HEK293 (cell line): Measurements from ENCODE around the gene OR4B1.

ENCODE experiments used
- CTCF ChIA-PET: fragments of 350-600 bp; formaldehyde crosslinking; extraction: SDS; loops from one replicate; lab custom pipeline; 2021; ENCODE audit warnings: antibody characterized with exemption; lab: Yijun Ruan, JAX
- POLR2A ChIA-PET: fragments of 300-600 bp; formaldehyde crosslinking; extraction: SDS; loops from one replicate; lab custom pipeline; 2020; ENCODE audit warnings: antibody characterized with exemption, inconsistent platforms; lab: Yijun Ruan, JAX
- H3K27ac ChIP-seq: fragments of 200-500 bp; sonication (Bioruptor generic); 2 replicates; pipeline ENCODE4 v1.5.1; 2014; ENCODE audit warnings: low read depth, low read length, control low read depth, inconsistent platforms; ENCODE audit errors: extremely low read depth
- H3K36me3 ChIP-seq, 2 experiments: fragments of 200-500 bp in 1 of 2; sonication (Bioruptor generic) in 1 of 2; 1 replicate in 1 of 2; 2 replicates in 1 of 2; pipeline ENCODE4 v1.5.1; 2014 to 2017; ENCODE audit warnings: inconsistent platforms in 2 of 2, low read length in 2 of 2; ENCODE audit not compliant: control insufficient read depth in 2 of 2, insufficient read depth in 1 of 2
- H3K4me1 ChIP-seq: fragments of 200-500 bp; sonication (Bioruptor generic); 2 replicates; pipeline ENCODE4 v1.5.1; 2014; ENCODE audit warnings: mild to moderate bottlenecking, low read length, inconsistent platforms; ENCODE audit not compliant: control insufficient read depth, insufficient read depth
- H3K4me3 ChIP-seq: 2 replicates; pipeline ENCODE4 v1.5.1; 2011; ENCODE audit warnings: low read depth, mild to moderate bottlenecking, control low read depth, low read length, moderate library complexity
- H3K9me3 ChIP-seq: fragments of 200-500 bp; sonication (Bioruptor generic); 2 replicates; pipeline ENCODE4 v1.5.1; 2014; ENCODE audit warnings: low read depth, low read length, inconsistent platforms; ENCODE audit not compliant: control insufficient read depth, insufficient read depth
- IKZF3 ChIP-seq: fragments of 450-650 bp; IDR thresholded peaks from 2 replicates; pipeline ENCODE4 v1.5.0; 2018; ENCODE audit warnings: missing biosample characterization, mild to moderate bottlenecking, missing genetic modification characterization, moderate library complexity
- KLF9 ChIP-seq: fragments of 450-650 bp; formaldehyde crosslinking; IDR thresholded peaks from 2 replicates; pipeline ENCODE4 v1.5.1; 2016; ENCODE audit warnings: missing biosample characterization, missing genetic modification characterization, low read depth
- MEIS1 ChIP-seq: sonication (generic); formaldehyde crosslinking; IDR thresholded peaks from 2 replicates; pipeline ENCODE4 v1.8.1; 2022; ENCODE audit warnings: missing genetic modification reagents, mild to moderate bottlenecking, borderline replicate concordance
- OSR2 ChIP-seq: fragments of 450-650 bp; formaldehyde crosslinking; IDR thresholded peaks from 2 replicates; pipeline ENCODE4 v1.5.1; 2016; ENCODE audit warnings: missing biosample characterization, missing genetic modification characterization
- YY1 ChIP-seq: fragments of 450-650 bp; formaldehyde crosslinking; IDR thresholded peaks from 2 replicates; pipeline ENCODE4 v1.5.1; 2018; ENCODE audit warnings: missing biosample characterization, missing genetic modification characterization
- ZBTB17 ChIP-seq: fragments of 450-650 bp; formaldehyde crosslinking; IDR thresholded peaks from 2 replicates; pipeline ENCODE4 v1.5.1; 2016; ENCODE audit warnings: missing biosample characterization, missing genetic modification characterization
- ZBTB20 ChIP-seq: fragments of 450-650 bp; formaldehyde crosslinking; IDR thresholded peaks from 2 replicates; pipeline ENCODE4 v1.5.1; 2016; ENCODE audit warnings: missing biosample characterization, missing genetic modification characterization
- ZBTB21 ChIP-seq: fragments of 450-650 bp; formaldehyde crosslinking; IDR thresholded peaks from 2 replicates; pipeline ENCODE4 v1.5.1; 2017; ENCODE audit warnings: missing biosample characterization, missing genetic modification characterization
- ZFP69B ChIP-seq: fragments of 450-650 bp; formaldehyde crosslinking; IDR thresholded peaks from 2 replicates; pipeline ENCODE4 v1.5.1; 2016; ENCODE audit warnings: missing biosample characterization, missing genetic modification characterization
- ZNF132 ChIP-seq: fragments of 450-650 bp; formaldehyde crosslinking; IDR thresholded peaks from 2 replicates; pipeline ENCODE4 v1.5.1; 2017; ENCODE audit warnings: missing biosample characterization, missing genetic modification characterization, borderline replicate concordance
- ZNF138 ChIP-seq: fragments of 450-650 bp; formaldehyde crosslinking; IDR thresholded peaks from 2 replicates; pipeline ENCODE4 v1.5.1; 2016; ENCODE audit warnings: missing biosample characterization, missing genetic modification characterization, borderline replicate concordance
- ZNF140 ChIP-seq: fragments of 450-650 bp; formaldehyde crosslinking; IDR thresholded peaks from 2 replicates; pipeline ENCODE4 v1.5.1; 2016; ENCODE audit warnings: missing biosample characterization, missing genetic modification characterization
- ZNF157 ChIP-seq: fragments of 450-650 bp; formaldehyde crosslinking; IDR thresholded peaks from 2 replicates; pipeline ENCODE4 v1.5.1; 2016; ENCODE audit warnings: missing biosample characterization, missing genetic modification characterization
- ZNF2 ChIP-seq: fragments of 450-650 bp; formaldehyde crosslinking; IDR thresholded peaks from 2 replicates; pipeline ENCODE4 v1.5.1; 2016; ENCODE audit warnings: missing biosample characterization, missing genetic modification characterization
- ZNF211 ChIP-seq: fragments of 450-650 bp; formaldehyde crosslinking; IDR thresholded peaks from 2 replicates; pipeline ENCODE4 v1.5.1; 2016; ENCODE audit warnings: low read depth, missing biosample characterization, missing genetic modification characterization
- ZNF248 ChIP-seq: fragments of 450-650 bp; formaldehyde crosslinking; IDR thresholded peaks from 2 replicates; pipeline ENCODE4 v1.5.1; 2017; ENCODE audit warnings: missing biosample characterization, missing genetic modification characterization
- ZNF341 ChIP-seq: fragments of 450-650 bp; formaldehyde crosslinking; IDR thresholded peaks from 2 replicates; pipeline ENCODE4; 2016; ENCODE audit warnings: low read depth, missing biosample characterization, missing genetic modification characterization
- ZNF350 ChIP-seq: fragments of 450-650 bp; formaldehyde crosslinking; IDR thresholded peaks from 2 replicates; pipeline ENCODE4 v1.5.0; 2017; ENCODE audit warnings: missing biosample characterization, mild to moderate bottlenecking, missing genetic modification characterization
- ZNF510 ChIP-seq: fragments of 450-650 bp; formaldehyde crosslinking; IDR thresholded peaks from 2 replicates; pipeline ENCODE4 v1.5.1; 2018; ENCODE audit warnings: mild to moderate bottlenecking, missing genetic modification characterization, missing biosample characterization; ENCODE audit not compliant: insufficient replicate concordance
- ZNF521 ChIP-seq: fragments of 450-650 bp; formaldehyde crosslinking; IDR thresholded peaks from 2 replicates; pipeline ENCODE4 v1.5.1; 2017; ENCODE audit warnings: missing biosample characterization, mild to moderate bottlenecking, missing genetic modification characterization
- ZNF548 ChIP-seq: fragments of 450-650 bp; formaldehyde crosslinking; IDR thresholded peaks from 2 replicates; pipeline ENCODE4 v1.5.1; 2016; ENCODE audit warnings: missing biosample characterization, missing genetic modification characterization
- ZNF555 ChIP-seq: fragments of 450-650 bp; formaldehyde crosslinking; conservative IDR thresholded peaks from 2 replicates; pipeline ENCODE4 v1.5.1; 2017; ENCODE audit warnings: missing biosample characterization, mild to moderate bottlenecking, missing genetic modification characterization, inconsistent platforms
- ZNF560 ChIP-seq: fragments of 450-650 bp; formaldehyde crosslinking; IDR thresholded peaks from 2 replicates; pipeline ENCODE4 v1.5.1; 2017; ENCODE audit warnings: missing biosample characterization, missing genetic modification characterization, borderline replicate concordance
- ZNF571 ChIP-seq: fragments of 450-650 bp; formaldehyde crosslinking; IDR thresholded peaks from 2 replicates; pipeline ENCODE4 v1.5.0; 2017; ENCODE audit warnings: missing biosample characterization, missing genetic modification characterization
- ZNF623 ChIP-seq: fragments of 450-650 bp; formaldehyde crosslinking; IDR thresholded peaks from 2 replicates; pipeline ENCODE4 v1.5.1; 2016; ENCODE audit warnings: missing biosample characterization, missing genetic modification characterization
- ZNF624 ChIP-seq: fragments of 450-650 bp; formaldehyde crosslinking; IDR thresholded peaks from 2 replicates; pipeline ENCODE4 v1.5.1; 2017; ENCODE audit warnings: missing biosample characterization, missing genetic modification characterization
- ZNF626 ChIP-seq: fragments of 450-650 bp; sonication (Bioruptor Pico); formaldehyde crosslinking; IDR thresholded peaks from 2 replicates; pipeline ENCODE4 v1.5.1; 2018; ENCODE audit warnings: missing biosample characterization, missing genetic modification characterization, inconsistent platforms
- ZNF658 ChIP-seq: fragments of 450-650 bp; formaldehyde crosslinking; IDR thresholded peaks from 2 replicates; pipeline ENCODE4; 2016; ENCODE audit warnings: missing biosample characterization, missing genetic modification characterization
- ZNF837 ChIP-seq: fragments of 450-650 bp; formaldehyde crosslinking; IDR thresholded peaks from 2 replicates; pipeline ENCODE4 v1.5.1; 2016; ENCODE audit warnings: missing biosample characterization, missing genetic modification characterization
- ZNF843 ChIP-seq: fragments of 450-650 bp; formaldehyde crosslinking; IDR thresholded peaks from 2 replicates; pipeline ENCODE4 v1.5.1; 2016; ENCODE audit warnings: missing biosample characterization, missing genetic modification characterization
- ZSCAN30 ChIP-seq: fragments of 450-650 bp; IDR thresholded peaks from 2 replicates; pipeline ENCODE4 v1.5.1; 2018; ENCODE audit warnings: missing biosample characterization, mild to moderate bottlenecking, missing genetic modification characterization, moderate library complexity
- TF ChIP-seq, protein P1 (sequence below): fragments of 450-650 bp; IDR thresholded peaks from 2 replicates; pipeline ENCODE4 v1.5.1; 2018; ENCODE audit warnings: missing biosample characterization, missing genetic modification characterization
- TF ChIP-seq, protein P2 (sequence below): fragments of 450-650 bp; formaldehyde crosslinking; IDR thresholded peaks from 2 replicates; pipeline ENCODE4 v1.5.1; 2017; ENCODE audit warnings: missing biosample characterization, missing genetic modification characterization

The OR4B1 gene

DNA sequence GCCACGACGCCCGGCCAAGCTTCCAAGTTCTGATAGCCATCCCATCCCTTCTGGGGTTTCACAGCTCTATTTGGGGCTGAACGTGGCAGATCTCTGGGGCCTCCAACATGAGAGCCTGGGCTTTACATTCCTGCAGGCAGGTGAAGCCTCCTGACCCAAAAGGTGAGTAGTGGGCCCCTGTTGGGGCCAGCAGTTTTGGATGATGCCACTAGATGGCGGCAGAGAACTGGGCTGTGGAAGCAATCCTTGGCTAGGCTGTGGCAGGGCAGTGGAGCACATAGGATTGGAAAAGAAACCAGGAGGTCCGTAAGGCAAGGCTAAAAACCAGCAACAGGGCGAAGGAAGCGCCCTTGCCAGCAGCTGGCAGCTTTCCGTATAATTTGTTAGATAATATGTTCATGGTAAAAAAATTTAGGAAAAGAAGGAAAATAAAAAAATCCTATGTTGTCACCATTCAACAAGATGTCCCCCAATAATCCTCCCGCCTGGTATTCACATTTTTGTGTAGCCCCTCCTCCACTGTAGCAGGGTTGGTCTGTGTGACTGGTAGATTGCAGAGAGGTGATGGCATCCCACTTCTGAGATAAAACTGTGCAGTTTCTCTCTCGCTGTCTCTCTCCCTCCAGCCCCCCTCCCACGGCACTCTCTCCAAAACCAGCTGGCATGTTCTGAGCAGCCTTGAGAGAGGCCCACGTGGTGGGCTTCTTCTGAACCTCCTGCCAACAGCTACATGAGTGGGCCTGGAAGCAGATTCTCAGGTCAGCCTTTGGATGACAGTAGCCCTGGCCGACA lies 43.6 kb upstream of the OR4B1 start (continued):
- TF ChIP-seq OSR2 (tag by site-specific recombination) (no peak), ZNF548 (tag by site-specific recombination) (no peak), ZNF2 (no peak)

DNA sequence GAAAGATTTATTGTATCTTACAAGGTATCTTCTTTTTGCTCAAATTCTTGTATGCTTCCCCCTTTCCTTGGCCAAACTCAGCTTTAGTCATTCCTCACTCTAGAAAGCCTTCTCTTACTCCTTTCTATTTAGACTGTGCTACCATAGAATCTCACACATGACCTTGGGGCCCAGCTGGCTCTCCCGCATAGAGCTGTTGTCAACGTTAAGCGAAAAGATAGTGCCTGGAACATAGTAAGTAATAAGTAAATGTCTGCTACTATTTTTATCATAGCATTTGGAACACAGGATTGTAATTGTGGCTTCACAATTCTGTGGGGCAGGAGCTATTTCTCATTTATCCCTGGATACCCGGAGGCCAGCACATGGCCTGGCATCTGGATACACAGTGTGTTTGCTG lies 38.9 kb upstream of the OR4B1 start:
- H3K4me1 ChIP-seq, result no peaks in the 10 kb centered on the region
- H3K27ac ChIP-seq, result no peak overlapping the region
- H3K9me3 ChIP-seq, result no peaks in the 10 kb centered on the region
- no peak for TF ChIP-seq ZNF157 (tag by site-specific recombination)
- TF ChIP-seq, protein P1, sequence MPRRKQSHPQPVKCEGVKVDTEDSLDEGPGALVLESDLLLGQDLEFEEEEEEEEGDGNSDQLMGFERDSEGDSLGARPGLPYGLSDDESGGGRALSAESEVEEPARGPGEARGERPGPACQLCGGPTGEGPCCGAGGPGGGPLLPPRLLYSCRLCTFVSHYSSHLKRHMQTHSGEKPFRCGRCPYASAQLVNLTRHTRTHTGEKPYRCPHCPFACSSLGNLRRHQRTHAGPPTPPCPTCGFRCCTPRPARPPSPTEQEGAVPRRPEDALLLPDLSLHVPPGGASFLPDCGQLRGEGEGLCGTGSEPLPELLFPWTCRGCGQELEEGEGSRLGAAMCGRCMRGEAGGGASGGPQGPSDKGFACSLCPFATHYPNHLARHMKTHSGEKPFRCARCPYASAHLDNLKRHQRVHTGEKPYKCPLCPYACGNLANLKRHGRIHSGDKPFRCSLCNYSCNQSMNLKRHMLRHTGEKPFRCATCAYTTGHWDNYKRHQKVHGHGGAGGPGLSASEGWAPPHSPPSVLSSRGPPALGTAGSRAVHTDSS (tag by site-specific recombination), result no peak
- no peak for TF ChIP-seq ZNF510 (tag by site-specific recombination)
- no peak for TF ChIP-seq ZNF843 (tag by site-specific recombination)
- TF ChIP-seq ZBTB21 (tag by site-specific recombination), result no peak
- no peak for TF ChIP-seq ZNF658
- TF ChIP-seq ZNF571 (tag by site-specific recombination), result no peak
- TF ChIP-seq YY1 (tag by site-specific recombination), result no peak
- no peak for TF ChIP-seq ZNF623 (tag by site-specific recombination)
- TF ChIP-seq MEIS1, result no peak
- no peak for TF ChIP-seq ZNF626 (tag by site-specific recombination)
- TF ChIP-seq ZSCAN30 (tag by site-specific recombination), result no peak
- TF ChIP-seq ZNF350 (tag by site-specific recombination), result no peak
- ChIA-PET POLR2A (no interaction called here), CTCF (interaction anchor here (0.7 to 1.1 kb wide), 2 partner anchors 13 to 131 kb away, joined by 3 to 4 read pairs; no protein-coding TSS in a partner anchor)
- no peaks in the 10 kb centered on the region for H3K36me3 ChIP-seq
- no peak overlapping the region for H3K4me3 ChIP-seq

DNA sequence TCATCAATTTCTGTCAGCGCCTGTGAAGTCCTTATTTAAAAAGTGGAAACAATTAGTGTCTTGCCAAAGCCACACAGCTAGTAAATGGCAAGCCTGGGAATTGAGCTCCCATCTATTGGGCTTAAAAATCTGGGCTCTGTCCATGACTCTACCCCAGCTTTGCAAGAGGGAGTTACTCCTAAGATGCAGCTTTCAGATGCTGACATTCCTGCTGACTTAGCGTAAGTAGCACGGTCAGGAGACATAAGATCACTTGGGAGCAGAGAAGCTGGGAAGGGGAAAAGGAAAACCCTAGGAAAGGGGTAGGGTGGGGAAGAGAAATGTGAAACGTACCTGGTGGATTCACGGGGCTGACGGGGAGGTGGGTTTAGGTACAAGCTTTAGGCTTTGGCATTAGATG lies 36.0 kb upstream of the OR4B1 start:
- Histone ChIP-seq H3K27ac (no peak overlapping the region), H3K9me3 (no peaks in the 10 kb centered on the region), H3K4me1 (no peaks in the 10 kb centered on the region), H3K36me3 (no peaks in the 10 kb centered on the region), H3K4me3 (no peak overlapping the region)
- ChIA-PET CTCF (no interaction called here), POLR2A (no interaction called here)
- TF ChIP-seq ZNF624 (tag by site-specific recombination), result no peak
- TF ChIP-seq ZNF837 (tag by site-specific recombination), result no peak
- TF ChIP-seq KLF9 (tag by site-specific recombination), result no peak
- TF ChIP-seq IKZF3 (tag by site-specific recombination), result no peak
- TF ChIP-seq ZNF140 (tag by site-specific recombination), result no peak
- no peak for TF ChIP-seq ZNF132 (tag by site-specific recombination)
- TF ChIP-seq ZFP69B (tag by site-specific recombination), result no peak
- no peak for TF ChIP-seq ZNF211 (tag by site-specific recombination)
- TF ChIP-seq, protein P2, sequence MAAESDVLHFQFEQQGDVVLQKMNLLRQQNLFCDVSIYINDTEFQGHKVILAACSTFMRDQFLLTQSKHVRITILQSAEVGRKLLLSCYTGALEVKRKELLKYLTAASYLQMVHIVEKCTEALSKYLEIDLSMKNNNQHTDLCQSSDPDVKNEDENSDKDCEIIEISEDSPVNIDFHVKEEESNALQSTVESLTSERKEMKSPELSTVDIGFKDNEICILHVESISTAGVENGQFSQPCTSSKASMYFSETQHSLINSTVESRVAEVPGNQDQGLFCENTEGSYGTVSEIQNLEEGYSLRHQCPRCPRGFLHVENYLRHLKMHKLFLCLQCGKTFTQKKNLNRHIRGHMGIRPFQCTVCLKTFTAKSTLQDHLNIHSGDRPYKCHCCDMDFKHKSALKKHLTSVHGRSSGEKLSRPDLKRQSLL, result no peak
- TF ChIP-seq ZNF248 (tag by site-specific recombination), result no peak
- no peak for TF ChIP-seq ZNF521 (tag by site-specific recombination)
- TF ChIP-seq ZBTB17 (tag by site-specific recombination), result no peak
- no peak for TF ChIP-seq ZNF560 (tag by site-specific recombination)
- no peak for TF ChIP-seq ZNF341 (tag by site-specific recombination)
- TF ChIP-seq ZNF138 (tag by site-specific recombination), result no peak
- TF ChIP-seq ZBTB20 (tag by site-specific recombination), result no peak
- no peak for TF ChIP-seq ZNF555 (tag by site-specific recombination)
